HG02943 (cell line): ENCODE results near the gene CD83.

Experiments
- ATAC-seq: cut with Tn5 transposase; IDR thresholded peaks from one replicate; pipeline ENCODE4 v1.9.1; 2021; ENCODE audit warnings: mild to moderate bottlenecking, low read depth, moderate library complexity; ENCODE audit not compliant: unreplicated experiment

The CD83 gene

DNA sequence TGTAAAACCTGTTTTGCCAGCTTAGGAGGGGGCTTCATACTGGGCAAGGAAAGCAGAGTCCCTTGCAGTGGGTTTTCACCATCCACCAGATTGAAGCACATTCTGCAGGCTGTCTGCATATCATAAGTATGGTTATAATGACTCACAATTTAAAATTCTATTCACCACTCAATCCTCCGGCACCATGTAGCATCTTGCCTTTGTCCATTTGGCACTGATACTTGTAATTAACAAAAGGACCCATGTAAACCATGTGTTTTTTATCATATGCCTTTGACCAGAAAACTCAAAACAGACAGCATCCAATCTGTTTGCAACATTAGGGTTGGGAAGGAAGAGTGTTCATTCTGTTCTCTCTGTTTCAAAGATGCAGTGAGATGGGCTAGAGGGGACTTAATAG lies 3.0 kb downstream of the CD83 start:
- no peak for ATAC-seq

DNA sequence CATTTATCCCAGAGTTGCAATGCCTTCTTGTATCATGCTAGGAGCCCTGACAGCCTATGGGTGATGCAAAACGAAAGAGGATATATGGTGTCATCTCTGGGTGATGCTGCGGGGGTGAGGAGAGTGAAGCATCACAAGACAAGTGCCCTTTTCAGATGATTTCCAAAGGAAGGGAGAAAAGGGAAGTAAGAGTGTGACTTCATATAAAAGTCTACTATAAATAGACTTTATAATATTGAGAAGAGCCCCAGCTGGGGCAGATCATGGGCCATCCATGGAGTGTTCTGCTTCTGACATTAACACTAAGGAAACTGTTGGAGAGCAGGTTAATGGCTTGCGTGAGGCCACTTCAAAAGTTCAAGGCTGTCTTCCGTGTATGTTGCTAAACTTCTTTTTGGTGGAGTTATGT lies 4.4 kb downstream of the CD83 start:
- ATAC-seq = no peak

GRCh38 chr6:14123386-14124111 lies 6.0 kb downstream of the CD83 start:
- ATAC-seq = no peak

DNA sequence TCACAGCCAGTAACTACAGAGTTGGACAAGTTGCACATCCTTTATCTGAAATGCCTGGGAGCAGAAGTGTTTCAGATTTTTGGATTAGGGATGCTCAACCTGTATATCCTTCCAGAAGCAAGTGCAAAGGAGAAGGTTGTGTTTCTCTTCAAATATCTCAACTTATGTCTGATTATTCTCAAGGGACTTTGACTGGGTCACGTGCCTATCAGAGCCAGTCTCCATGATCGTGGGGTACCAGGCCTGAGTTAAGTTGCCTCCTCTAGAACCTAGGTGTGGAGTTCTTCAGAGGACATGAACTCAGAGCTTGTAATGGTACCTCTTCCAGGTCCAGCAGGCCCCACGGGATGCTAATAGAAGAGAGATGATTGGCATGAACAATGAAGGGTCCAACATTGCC lies 7.8 kb downstream of the CD83 start:
- ATAC-seq = no peak

DNA sequence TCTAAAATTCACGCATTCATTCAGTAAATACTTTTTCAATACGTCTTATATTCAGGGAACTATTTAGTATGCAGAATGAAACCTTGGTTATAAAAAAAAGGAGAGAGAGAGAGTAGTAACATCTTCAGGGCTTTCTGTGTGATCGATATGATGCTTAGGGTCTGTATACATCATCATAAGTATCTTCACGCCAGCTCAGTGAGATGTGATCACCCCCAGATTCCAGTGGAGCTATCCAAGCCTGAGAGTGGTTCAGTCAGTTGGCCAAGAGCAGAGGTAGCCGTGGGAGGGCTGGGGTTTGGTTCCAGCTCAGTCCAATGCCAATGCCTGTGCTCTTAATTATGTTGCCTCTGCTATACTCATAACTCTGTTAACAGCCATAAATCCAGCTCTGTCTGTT lies 8.6 kb downstream of the CD83 start:
- no peak for ATAC-seq

GRCh38 chr6:14127611-14128010 lies 10.0 kb downstream of the CD83 start:
- no peak for ATAC-seq

- ATAC-seq = no peak
Observed at GRCh38 chr6:14128012-14128411, 10.4 kb downstream of the CD83 start.

DNA sequence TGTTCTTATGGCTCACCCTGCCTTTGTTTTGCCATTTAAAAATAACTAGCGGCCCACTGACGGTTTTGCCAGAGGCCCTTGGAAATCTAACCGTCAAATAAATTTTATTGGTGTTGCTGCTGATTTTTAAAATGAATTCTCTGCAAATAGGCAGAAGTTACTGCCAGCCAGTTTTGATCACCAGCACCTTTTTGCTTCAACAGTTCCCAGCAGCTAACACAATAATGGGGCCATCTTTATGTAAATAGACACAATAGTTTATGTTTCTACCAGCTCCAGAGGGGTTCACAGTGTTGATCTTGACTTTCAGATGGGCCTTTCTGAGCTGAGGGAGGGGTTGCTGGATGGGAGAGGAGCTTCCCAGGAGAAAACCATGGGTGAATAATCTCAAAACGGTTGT lies 11.2 kb downstream of the CD83 start:
- no peak for ATAC-seq

DNA sequence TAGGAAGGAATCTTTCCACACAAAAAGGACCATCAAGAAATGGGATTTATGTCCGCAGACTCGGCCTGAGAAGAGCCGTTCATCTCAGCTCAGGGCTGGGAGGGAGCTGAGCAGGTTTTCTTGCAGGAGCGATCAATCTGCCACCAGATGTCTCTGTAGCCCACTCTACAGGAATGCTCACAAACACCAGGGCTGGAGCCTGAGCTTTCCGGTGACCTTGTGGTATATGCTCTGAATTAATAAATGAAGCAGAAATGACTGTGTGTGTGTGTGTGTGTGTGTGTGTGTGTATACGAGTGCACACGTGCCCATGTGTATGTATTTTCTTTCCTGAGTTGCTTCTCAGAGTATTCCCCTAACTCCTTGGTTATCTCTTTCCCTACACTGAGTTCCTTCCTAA lies 12.0 kb downstream of the CD83 start:
- no peak for ATAC-seq

DNA sequence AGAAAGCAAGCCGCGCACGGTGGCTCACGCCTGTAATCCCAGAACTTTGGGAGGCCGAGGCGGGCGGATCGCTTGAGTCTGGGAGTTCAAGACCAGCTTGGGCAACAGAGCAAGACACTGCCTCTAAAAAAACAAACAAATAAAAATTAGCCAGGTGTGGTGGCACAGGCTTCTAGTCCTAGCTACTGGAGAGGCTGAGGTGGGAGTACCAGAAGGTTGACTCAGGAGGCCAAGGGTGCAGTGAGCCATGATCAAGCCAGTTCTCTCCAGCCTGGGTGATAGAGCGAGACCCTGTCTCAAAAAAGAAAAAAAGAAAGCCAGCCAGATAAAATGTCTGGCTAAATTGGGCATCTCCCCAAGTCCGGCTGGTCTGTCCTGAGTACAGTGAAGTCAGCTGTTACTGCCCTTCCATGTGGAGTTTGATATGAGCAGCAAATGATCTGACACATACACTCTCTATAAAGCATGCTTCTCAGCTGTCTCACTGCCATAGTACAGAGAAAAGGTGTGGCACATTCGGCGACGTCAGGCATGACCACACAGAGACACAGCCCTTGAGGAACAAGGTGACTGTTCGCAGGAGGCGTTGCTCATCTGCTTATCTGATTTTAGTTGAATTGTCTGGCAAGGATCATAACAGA lies 13.0 kb downstream of the CD83 start:
- no peak for ATAC-seq

DNA sequence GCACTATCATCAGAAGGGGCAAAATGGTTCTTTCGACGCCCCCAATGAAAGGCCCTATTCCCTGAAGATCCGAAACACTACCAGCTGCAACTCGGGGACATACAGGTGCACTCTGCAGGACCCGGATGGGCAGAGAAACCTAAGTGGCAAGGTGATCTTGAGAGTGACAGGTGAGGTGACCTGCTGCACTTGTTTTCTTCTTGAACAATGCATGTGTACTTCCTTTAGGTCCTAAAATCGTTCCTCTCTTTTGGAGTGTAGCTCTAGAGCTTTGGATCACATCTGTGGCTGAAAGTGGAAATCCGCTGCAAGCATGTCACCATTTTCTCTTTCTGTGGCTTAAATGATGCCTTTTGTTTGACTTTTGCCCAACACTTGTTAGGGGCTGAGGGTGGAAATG lies 14.0 kb downstream of the CD83 start:
- no peak for ATAC-seq

DNA sequence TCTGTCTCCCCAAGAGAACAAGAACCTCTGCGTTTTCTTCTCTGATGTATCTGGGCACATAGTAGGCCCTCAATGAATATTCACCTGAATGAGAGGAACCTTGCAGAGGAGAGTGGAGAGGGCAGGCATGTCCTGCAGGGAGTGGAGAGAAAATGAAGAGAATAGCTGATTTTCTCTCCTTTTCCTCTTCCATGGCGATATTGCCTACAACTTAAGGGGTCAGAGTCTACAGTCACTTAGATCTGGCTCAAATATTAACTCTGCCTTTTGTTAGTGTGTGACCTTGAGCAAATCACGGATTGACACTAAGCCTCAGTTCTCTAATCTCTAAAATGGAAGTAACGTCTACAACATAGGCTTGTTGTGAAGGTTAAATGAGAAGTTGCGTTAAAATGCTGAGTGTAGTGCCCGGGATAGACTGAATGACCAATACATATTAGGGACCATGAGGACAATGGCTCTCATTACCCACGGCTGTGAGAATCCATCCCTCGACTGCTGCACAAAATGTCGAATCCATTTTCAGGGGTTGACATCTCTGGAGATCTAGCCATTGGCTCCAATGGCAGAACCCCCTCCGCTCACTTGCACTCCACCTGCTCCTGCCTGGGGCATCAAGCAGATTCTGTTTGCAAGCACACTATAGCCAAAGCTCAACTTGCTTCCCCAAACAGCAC lies 14.8 kb downstream of the CD83 start:
- ATAC-seq = no peak

DNA sequence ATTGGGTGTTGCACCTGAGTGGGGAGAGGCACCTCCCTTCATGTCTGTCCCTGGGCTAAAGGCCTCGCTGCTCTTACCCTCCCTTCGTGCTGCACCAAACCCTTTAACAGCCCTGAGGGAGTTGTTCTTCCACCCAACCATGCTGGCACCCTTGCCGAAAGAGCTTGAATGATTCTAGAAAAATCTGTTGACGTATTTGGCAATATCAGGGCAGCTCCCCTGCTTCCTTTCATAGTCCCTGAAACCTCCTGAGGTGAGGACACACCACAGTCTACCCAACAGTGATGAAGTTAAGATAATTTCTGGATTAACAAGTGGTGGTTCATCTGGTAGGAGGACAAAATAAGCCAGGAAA lies 15.3 kb downstream of the CD83 start:
- ATAC-seq = no peak

GRCh38 chr6:14134211-14134910 lies 16.8 kb downstream of the CD83 start:
- ATAC-seq = no peak

GRCh38 chr6:14135893-14136539 lies 18.4 kb downstream of the CD83 start:
- ATAC-seq = no peak

- no peak for ATAC-seq
Observed at GRCh38 chr6:14138701-14139215, 21.2 kb downstream of the CD83 start.

DNA sequence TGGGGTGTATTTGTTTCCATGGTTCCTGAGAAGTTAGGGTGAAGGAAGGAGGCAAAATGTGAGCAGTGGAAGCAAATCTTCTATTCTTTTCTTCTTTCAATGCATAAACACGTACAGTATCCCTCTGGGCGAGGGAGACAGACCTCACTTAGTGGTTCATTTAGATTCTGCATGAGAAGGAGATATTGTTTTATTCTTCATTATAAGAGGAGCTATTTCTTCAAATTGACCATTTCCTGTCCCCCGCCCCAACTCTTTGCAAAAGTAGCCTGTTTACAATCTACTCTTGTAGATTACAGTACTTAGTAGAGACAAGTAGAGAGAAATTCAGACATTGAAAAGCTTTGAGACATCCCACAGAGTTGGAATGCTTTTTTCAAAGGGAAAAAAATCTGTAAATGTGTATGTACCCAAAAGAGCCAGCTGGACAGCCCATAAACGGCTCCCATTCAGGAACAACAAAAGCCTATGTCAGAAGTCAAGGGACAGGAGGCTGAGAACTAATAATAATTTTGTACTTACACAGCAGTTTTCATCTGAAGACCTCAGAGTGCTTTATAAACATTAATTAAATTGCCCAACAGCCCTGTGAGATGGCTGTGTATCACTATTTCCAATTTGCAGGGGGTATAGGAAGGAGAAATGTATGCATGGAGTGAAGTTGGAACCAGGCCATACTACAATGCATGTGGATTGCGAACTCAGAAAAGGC lies 23.9 kb downstream of the CD83 start:
- ATAC-seq = no peak

DNA sequence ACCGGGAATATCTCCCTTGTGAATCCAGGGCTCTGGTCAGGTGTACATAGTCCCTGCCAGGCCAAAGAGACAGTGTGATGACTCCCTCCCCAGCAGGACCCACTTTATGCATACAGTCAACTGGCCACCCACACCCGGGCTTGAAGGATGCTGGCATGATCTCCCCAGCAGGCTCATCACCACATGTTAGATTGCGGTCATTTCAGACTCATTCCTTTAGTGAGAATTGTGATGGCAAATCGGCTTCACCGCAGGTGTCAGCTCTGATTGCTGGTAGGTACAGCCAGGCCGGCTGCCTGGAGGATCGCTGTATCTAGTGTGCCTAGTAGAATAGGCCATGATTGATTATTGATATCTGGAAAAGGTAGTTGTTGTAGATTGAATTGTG lies 24.5 kb downstream of the CD83 start:
- no peak for ATAC-seq

GRCh38 chr6:14142511-14143223 lies 25.1 kb downstream of the CD83 start:
- no peak for ATAC-seq
